CD14-positive monocyte (primary cell): ENCODE measurements around the gene ERBB4. TPM values are rescaled to one million over a fixed set of nuclear protein-coding genes. Genes with fewer than 3 reads are reported as not detected.

Experiments used
- DNase-seq, 3 donors: peaks; one replicate each; pipeline ENCODE4 v3.0.0-alpha.2; 2011 to 2022
- H2AFZ ChIP-seq: 2 replicates; pipeline ENCODE4 v1.6.0; 2012; ENCODE audit warnings: mild to moderate bottlenecking, low read depth, low read length, inconsistent platforms; ENCODE audit not compliant: insufficient read depth, poor library complexity, severe bottlenecking
- H3K27ac ChIP-seq, 2 donors: 1 replicate in 1 of 2; 2 replicates in 1 of 2; pipeline ENCODE4 v1.5.1; 2012 to 2013; ENCODE audit warnings: low read length in 2 of 2, control low read depth in 1 of 2, inconsistent platforms in 1 of 2, low read depth in 1 of 2, mild to moderate bottlenecking in 1 of 2
- H3K27me3 ChIP-seq, 2 donors: one replicate each; pipeline versions ENCODE4 v1.6.0 to v1.6.1; 2011 to 2013; ENCODE audit warnings: low read length in 2 of 2; ENCODE audit not compliant: control insufficient read depth in 2 of 2, insufficient read depth in 2 of 2
- H3K36me3 ChIP-seq, 2 donors: replicated peaks in 1 of 2; 1 replicate in 1 of 2; 2 replicates in 1 of 2; pipeline versions ENCODE4 v1.5.1 to v1.6.1; 2012 to 2013; ENCODE audit warnings: low read length in 2 of 2, control low read depth in 1 of 2, inconsistent platforms in 1 of 2, mild to moderate bottlenecking in 1 of 2; ENCODE audit not compliant: insufficient read depth in 2 of 2, control insufficient read depth in 1 of 2
- H3K4me1 ChIP-seq, 2 donors: 1 replicate in 1 of 2; 2 replicates in 1 of 2; pipeline versions ENCODE4 v1.5.1 to v1.6.1; 2012 to 2013; ENCODE audit warnings: low read length in 2 of 2, control low read depth in 1 of 2, inconsistent platforms in 1 of 2, mild to moderate bottlenecking in 1 of 2, moderate library complexity in 1 of 2; ENCODE audit not compliant: insufficient read depth in 2 of 2, control insufficient read depth in 1 of 2
- H3K4me2 ChIP-seq: replicated peaks from 2 replicates; pipeline ENCODE3; 2012; ENCODE audit warnings: low read length, moderate library complexity, mild to moderate bottlenecking; ENCODE audit not compliant: poor library complexity, severe bottlenecking; ENCODE audit errors: extremely low read depth
- H3K4me3 ChIP-seq, 3 experiments: fragments of 200-600 bp in 1 of 3; sonication (generic) in 1 of 3; replicated peaks in 1 of 3; 1 replicate in 2 of 3; 2 replicates in 1 of 3; pipeline ENCODE4 v1.5.1; 2011 to 2013; ENCODE audit warnings: low read length in 3 of 3, mild to moderate bottlenecking in 3 of 3, control low read depth in 2 of 3, low read depth in 2 of 3, inconsistent platforms in 1 of 3, moderate library complexity in 1 of 3
- H3K79me2 ChIP-seq: 2 replicates; pipeline ENCODE4 v1.6.0; 2012; ENCODE audit warnings: mild to moderate bottlenecking, control low read depth, inconsistent platforms, low read length, moderate library complexity; ENCODE audit not compliant: insufficient read depth
- H3K9ac ChIP-seq: 2 replicates; pipeline ENCODE4 v1.6.0; 2017; ENCODE audit warnings: low read length, mild to moderate bottlenecking; ENCODE audit not compliant: insufficient read depth, poor library complexity, severe bottlenecking
- H3K9me3 ChIP-seq, 2 donors: replicated peaks in 1 of 2; 1 replicate in 1 of 2; 2 replicates in 1 of 2; pipeline versions ENCODE4 v1.5.1 to v1.6.1; 2012 to 2013; ENCODE audit warnings: low read length in 2 of 2, control low read depth in 1 of 2; ENCODE audit not compliant: control insufficient read depth in 1 of 2, insufficient read depth in 1 of 2
- H4K20me1 ChIP-seq: 2 replicates; pipeline ENCODE4 v1.6.0; 2012; ENCODE audit warnings: mild to moderate bottlenecking, low read length, control low read depth, moderate library complexity; ENCODE audit not compliant: insufficient read depth
- H3K27ac Mint-ChIP-seq, 7 donors: one replicate each; pipeline ENCODE4 v1.8.0; 2020; ENCODE audit warnings: mild to moderate bottlenecking in 7 of 7, mixed read lengths in 7 of 7, moderate library complexity in 6 of 7, inconsistent platforms in 2 of 7
- H3K27me3 Mint-ChIP-seq, 3 donors: one replicate each; pipeline ENCODE4 v1.8.0; 2021 to 2022; ENCODE audit warnings: low read depth in 3 of 3, mild to moderate bottlenecking in 3 of 3, mixed read lengths in 3 of 3, moderate library complexity in 3 of 3, inconsistent platforms in 1 of 3
- H3K36me3 Mint-ChIP-seq, 2 donors: one replicate each; pipeline ENCODE4 v1.8.0; 2020; ENCODE audit warnings: mixed read lengths in 2 of 2, inconsistent platforms in 1 of 2, mild to moderate bottlenecking in 1 of 2
- H3K4me1 Mint-ChIP-seq: one replicate; pipeline ENCODE4 v1.8.0; 2020; ENCODE audit warnings: mild to moderate bottlenecking, mixed read lengths
- H3K4me3 Mint-ChIP-seq, 2 donors: one replicate each; pipeline ENCODE4 v1.8.0; 2020; ENCODE audit warnings: mild to moderate bottlenecking in 2 of 2, mixed read lengths in 2 of 2, moderate library complexity in 1 of 2
- H3K9me3 Mint-ChIP-seq, 7 donors: one replicate each; pipeline ENCODE4 v1.8.0; 2020 to 2022; ENCODE audit warnings: mixed read lengths in 7 of 7, mild to moderate bottlenecking in 6 of 7, moderate library complexity in 6 of 7, inconsistent platforms in 2 of 7
- WGBS: methylation state at CpG from one replicate; pipeline ENCODE4 v1.1.5; 2013; ENCODE audit warnings: missing lambda C conversion rate; ENCODE audit not compliant: insufficient coverage; 5-methylcytosine and 5-hydroxymethylcytosine counted together
- intact Hi-C, 2 donors: fragments of 100-400 bp; cut with micrococcal nuclease; formaldehyde crosslinking; loops; one replicate each; pipeline versions ENCODE4 v1.15.0 to v1.15.1; 2023
- polyA plus RNA-seq, 3 donors: library from polyadenylated mRNA; depleted of rRNA in 1 of 3; unstranded in 2 of 3; stranded (reverse) in 1 of 3; fragments of 300-500 nt in 2 of 3; fragments of >200 nt in 1 of 3; fragmentation: Illumina TruSeq in 2 of 3; gene quantifications; 1 replicate in 2 of 3; 2 replicates in 1 of 3; pipeline ENCODE4 v1.2.3, GENCODE V29; 2012 to 2021
- TF ChIP-seq, protein P1 (sequence below): fragments of 200-600 bp; IDR thresholded peaks from one replicate; pipeline ENCODE4 v1.8.0; 2022; ENCODE audit warnings: antibody characterized with exemption, mild to moderate bottlenecking

Gene ERBB4
- polyA plus RNA-seq, 3 donors: not detected

DNA sequence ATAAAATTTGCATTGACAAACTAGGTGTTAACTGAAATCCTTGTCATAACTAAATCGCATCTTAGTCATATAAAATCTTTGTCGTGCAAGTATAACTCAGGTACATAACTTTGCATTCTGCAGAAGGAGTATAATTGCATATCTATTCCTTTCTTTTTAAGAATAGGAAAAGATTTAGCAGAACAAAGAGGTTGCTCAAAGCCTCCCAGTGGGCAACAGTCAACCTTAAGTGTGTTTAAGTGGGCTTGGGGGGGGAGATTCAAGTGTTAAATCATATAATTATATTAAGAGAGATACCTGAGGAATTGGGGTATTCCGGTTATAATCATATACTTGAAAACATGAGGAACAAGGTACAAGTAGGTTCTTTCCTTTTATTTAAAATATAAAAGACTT, 1068.9 kb downstream of the ERBB4 start:
- no peak overlapping the region for H3K9ac ChIP-seq
- no peaks in the 10 kb centered on the region for H3K79me2 ChIP-seq
- no peak overlapping the region for H3K4me3 Mint-ChIP-seq
- no peaks in the 10 kb centered on the region for H3K36me3 Mint-ChIP-seq
- H3K9me3 ChIP-seq: no peaks in the 10 kb centered on the region
- no peaks in the 10 kb centered on the region for H4K20me1 ChIP-seq
- H3K27me3 Mint-ChIP-seq: peaks cover 0 to 2% (median 1%) of the 10 kb centered on the region in 3 donors
- H3K9me3 Mint-ChIP-seq: no peaks in the 10 kb centered on the region
- H3K4me1 Mint-ChIP-seq: no peaks in the 10 kb centered on the region
- no peaks in the 10 kb centered on the region for H3K4me1 ChIP-seq
- no peak overlapping the region for H3K27ac ChIP-seq
- H3K4me3 ChIP-seq: no peak overlapping the region
- DNase-seq: no peak
- no peak overlapping the region for H3K4me2 ChIP-seq
- WGBS: no CpG with 5 or more reads among the region's 3 CpGs
- no peak overlapping the region for H2AFZ ChIP-seq
- TF ChIP-seq, protein P1, sequence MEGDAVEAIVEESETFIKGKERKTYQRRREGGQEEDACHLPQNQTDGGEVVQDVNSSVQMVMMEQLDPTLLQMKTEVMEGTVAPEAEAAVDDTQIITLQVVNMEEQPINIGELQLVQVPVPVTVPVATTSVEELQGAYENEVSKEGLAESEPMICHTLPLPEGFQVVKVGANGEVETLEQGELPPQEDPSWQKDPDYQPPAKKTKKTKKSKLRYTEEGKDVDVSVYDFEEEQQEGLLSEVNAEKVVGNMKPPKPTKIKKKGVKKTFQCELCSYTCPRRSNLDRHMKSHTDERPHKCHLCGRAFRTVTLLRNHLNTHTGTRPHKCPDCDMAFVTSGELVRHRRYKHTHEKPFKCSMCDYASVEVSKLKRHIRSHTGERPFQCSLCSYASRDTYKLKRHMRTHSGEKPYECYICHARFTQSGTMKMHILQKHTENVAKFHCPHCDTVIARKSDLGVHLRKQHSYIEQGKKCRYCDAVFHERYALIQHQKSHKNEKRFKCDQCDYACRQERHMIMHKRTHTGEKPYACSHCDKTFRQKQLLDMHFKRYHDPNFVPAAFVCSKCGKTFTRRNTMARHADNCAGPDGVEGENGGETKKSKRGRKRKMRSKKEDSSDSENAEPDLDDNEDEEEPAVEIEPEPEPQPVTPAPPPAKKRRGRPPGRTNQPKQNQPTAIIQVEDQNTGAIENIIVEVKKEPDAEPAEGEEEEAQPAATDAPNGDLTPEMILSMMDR: no peak
- no peaks in the 10 kb centered on the region for H3K36me3 ChIP-seq
- no peaks in the 10 kb centered on the region for H3K27me3 ChIP-seq
- no peak overlapping the region for H3K27ac Mint-ChIP-seq
- intact Hi-C loops: no loop called here

DNA sequence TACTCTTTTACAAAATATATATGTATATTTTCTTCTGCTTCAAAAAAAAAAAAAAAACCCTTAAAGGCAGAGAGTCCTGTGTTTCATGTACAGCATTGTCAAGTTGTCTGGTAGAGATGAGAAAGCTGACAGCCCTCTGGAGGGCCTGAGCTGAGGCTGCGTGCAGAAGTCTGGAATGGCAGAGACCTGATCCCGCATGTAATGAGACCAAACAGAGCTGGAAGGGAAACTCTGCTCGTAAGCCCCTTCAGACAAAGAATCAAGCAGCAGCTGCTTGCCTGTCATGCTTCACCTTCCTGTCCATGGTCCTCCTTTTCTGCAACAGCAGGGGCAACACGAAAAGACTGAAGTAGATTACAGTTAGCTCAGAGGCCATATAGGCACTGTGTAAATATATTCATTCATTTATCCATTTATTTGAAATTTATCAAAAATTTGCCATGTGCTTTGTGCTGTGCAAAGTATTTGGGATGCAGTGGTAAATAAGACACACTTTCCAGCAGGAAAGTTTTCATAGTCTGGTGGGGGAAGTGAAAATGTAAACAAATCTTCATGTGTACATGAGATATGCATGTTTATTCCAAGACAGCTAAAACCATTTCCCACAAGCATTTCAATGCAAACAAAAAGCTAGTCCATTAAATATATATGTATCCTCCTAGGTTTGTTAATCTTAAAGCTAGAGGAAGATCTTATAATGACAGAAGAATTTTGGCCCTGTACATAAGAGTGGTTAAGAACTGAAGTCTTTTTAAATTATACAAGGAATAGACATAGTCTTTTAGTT, 1069.5 kb downstream of the ERBB4 start:
- intact Hi-C loops: no loop called here
- WGBS: 72% methylated on average over 3 of the region's 4 CpGs
- no peaks in the 10 kb centered on the region for H3K36me3 Mint-ChIP-seq

More for the DNA sequence above, 1069.5 kb downstream of the ERBB4 start:
- H3K4me1 ChIP-seq: no peaks in the 10 kb centered on the region
- H3K27me3 ChIP-seq: no peaks in the 10 kb centered on the region
- Mint-ChIP-seq H3K4me3 (no peak overlapping the region), H3K27me3 (peaks cover 0 to 2% (median 1%) of the 10 kb centered on the region in 3 donors), H3K4me1 (no peaks in the 10 kb centered on the region), H3K27ac (no peak overlapping the region), H3K9me3 (no peaks in the 10 kb centered on the region)
- no peak overlapping the region for H2AFZ ChIP-seq
- H3K4me3 ChIP-seq: no peak overlapping the region
- no peaks in the 10 kb centered on the region for H3K9me3 ChIP-seq
- TF ChIP-seq, protein P1: no peak
- no peak for DNase-seq
- no peak overlapping the region for H3K9ac ChIP-seq
- no peaks in the 10 kb centered on the region for H4K20me1 ChIP-seq
- H3K27ac ChIP-seq: no peak overlapping the region
- H3K36me3 ChIP-seq: no peaks in the 10 kb centered on the region
- no peak overlapping the region for H3K4me2 ChIP-seq
- H3K79me2 ChIP-seq: no peaks in the 10 kb centered on the region
